K562 (cell line): ENCODE measurements around the gene MAPK1IP1L. TPM values are rescaled to one million over a fixed set of nuclear protein-coding genes. Genes with fewer than 3 reads are reported as not detected.

Experiments
- CEBPG ChIP-seq, 3 experiments: fragments of 200-800 bp in 1 of 3; sonication (Bioruptor generic) in 1 of 3; sonication (generic) in 1 of 3; formaldehyde crosslinking in 1 of 3; IDR thresholded peaks in 2 of 3; conservative IDR thresholded peaks in 1 of 3; 2 replicates each; pipeline versions ENCODE4 v1.6.1 to v1.8.0; 2016 to 2022; ENCODE audit warnings: missing compliant biosample characterization in 2 of 3, missing genetic modification characterization in 2 of 3, mild to moderate bottlenecking in 1 of 3, missing genetic modification reagents in 1 of 3
- CHCHD3 ChIP-seq: fragments of 250-450 bp; sonication (Bioruptor Pico); IDR thresholded peaks from 2 replicates; pipeline ENCODE4 v2.1.2; 2022; ENCODE audit warnings: mild to moderate bottlenecking
- DEAF1 ChIP-seq: fragments of 450-650 bp; formaldehyde crosslinking; IDR thresholded peaks from 2 replicates; pipeline ENCODE4 v1.4.0; 2020; ENCODE audit warnings: mild to moderate bottlenecking, moderate library complexity
- HDAC2 ChIP-seq: fragments of 450-650 bp; IDR thresholded peaks from 2 replicates; pipeline ENCODE4 v1.6.1; 2016; ENCODE audit warnings: mild to moderate bottlenecking
- KLF6 ChIP-seq: fragments of 250-450 bp; sonication (Bioruptor Pico); IDR thresholded peaks from 2 replicates; pipeline ENCODE4 v1.4.0; 2020; ENCODE audit warnings: mild to moderate bottlenecking, moderate library complexity, borderline replicate concordance
- LCOR ChIP-seq: sonication (generic); formaldehyde crosslinking; IDR thresholded peaks from 2 replicates; pipeline ENCODE4 v1.8.0; 2022; ENCODE audit warnings: mild to moderate bottlenecking, missing genetic modification reagents
- MTA2 ChIP-seq: fragments of 450-650 bp; IDR thresholded peaks from 2 replicates; pipeline ENCODE4 v1.6.1; 2016; ENCODE audit warnings: low read depth
- NCOA6 ChIP-seq: fragments of 450-650 bp; IDR thresholded peaks from 2 replicates; pipeline ENCODE4 v1.6.1; 2017; ENCODE audit warnings: mild to moderate bottlenecking
- POLR2B ChIP-seq: fragments of 450-650 bp; IDR thresholded peaks from 2 replicates; pipeline ENCODE4 v1.6.1; 2018; ENCODE audit warnings: low read depth; ENCODE audit not compliant: partially characterized antibody
- POU5F1 ChIP-seq: fragments of 150-350 bp; IDR thresholded peaks from 2 replicates; pipeline ENCODE4 v1.6.1; 2014; ENCODE audit warnings: borderline replicate concordance, low read length, low read depth, mild to moderate bottlenecking; ENCODE audit not compliant: partially characterized antibody
- PYGO2 ChIP-seq: fragments of 450-650 bp; IDR thresholded peaks from 2 replicates; pipeline ENCODE4 v1.6.1; 2016; ENCODE audit warnings: mild to moderate bottlenecking, missing genetic modification characterization, moderate library complexity, missing compliant biosample characterization
- SIRT6 ChIP-seq: IDR thresholded peaks from one replicate; pipeline ENCODE4 v1.6.1; 2012; ENCODE audit warnings: low read depth, mild to moderate bottlenecking, control low read depth, inconsistent platforms, low read length, moderate library complexity
- THAP12 ChIP-seq: fragments of 250-450 bp; sonication (Bioruptor Pico); IDR thresholded peaks from 2 replicates; pipeline ENCODE4 v1.9.0; 2021; ENCODE audit warnings: mild to moderate bottlenecking, inconsistent platforms
- ZNF239 ChIP-seq: fragments of 250-450 bp; sonication (Bioruptor Pico); IDR thresholded peaks from 2 replicates; pipeline ENCODE4 v1.4.0; 2020; ENCODE audit warnings: mild to moderate bottlenecking
- ZNF263 ChIP-seq: sonication (generic); formaldehyde crosslinking; IDR thresholded peaks from 2 replicates; pipeline ENCODE4 v1.8.0; 2022; ENCODE audit warnings: mild to moderate bottlenecking, missing genetic modification reagents, borderline replicate concordance
- ZNF586 ChIP-seq: fragments of 450-650 bp; formaldehyde crosslinking; conservative IDR thresholded peaks from 2 replicates; pipeline ENCODE4 v1.4.0; 2020; ENCODE audit warnings: mild to moderate bottlenecking, moderate library complexity
- ZNF592 ChIP-seq: fragments of 450-650 bp; IDR thresholded peaks from 2 replicates; pipeline ENCODE4 v1.6.1; 2017; ENCODE audit warnings: antibody characterized with exemption, mild to moderate bottlenecking
- ZNF707 ChIP-seq: fragments of 250-450 bp; sonication (Bioruptor Pico); conservative IDR thresholded peaks from 2 replicates; pipeline ENCODE4 v1.8.0; 2022; ENCODE audit warnings: inconsistent platforms, mild to moderate bottlenecking, moderate library complexity
- ZNF717 ChIP-seq: fragments of 250-450 bp; sonication (Bioruptor Pico); IDR thresholded peaks from 2 replicates; pipeline ENCODE4 v1.5.0; 2021
- polyA plus RNA-seq, 8 experiments: library from polyadenylated mRNA; depleted of rRNA in 4 of 8; stranded (reverse) in 5 of 8; unstranded in 3 of 8; fragments of >200 nt; fragmentation: Nextera tagmentation in 2 of 8; fragmentation: Illumina TruSeq in 1 of 8; extraction: Ambion mirVana in 2 of 8; extraction: Trizol in 1 of 8; gene quantifications; 2 replicates each; pipeline versions ENCODE4 v1.2.1 to v1.2.3, GENCODE V29; 2011 to 2014; ENCODE audit warnings: inconsistent platforms in 1 of 8, missing spikeins in 1 of 8
- total RNA-seq, 7 experiments: library from RNA; depleted of rRNA in 6 of 7; stranded (reverse); fragments of >200 nt in 6 of 7; fragmentation: Illumina TruSeq in 2 of 7; extraction: Trizol in 2 of 7; gene quantifications; 2 replicates each; pipeline versions ENCODE4 v1.2.1 to v1.2.3, GENCODE V29; 2011 to 2021; ENCODE audit warnings: low replicate concordance in 1 of 7

The MAPK1IP1L gene
- total and polyA plus RNA-seq, 9 of the 15 experiments (the other 6 are each of a cell fraction or from before 2014, with no cell fraction given), result 32.7 to 99.4 (median 49.8) TPM

GRCh38 chr14:55103005-55103640, 51.7 kb downstream of the MAPK1IP1L start (continued):
- TF ChIP-seq DEAF1 (CRISPR knock-in tag) (no peak), ZNF707 (no peak), POLR2B (no peak), CEBPG (CRISPR knock-in tag; IDR thresholded peaks at IDR 0.05) (no peak), CEBPG (tag; conservative IDR thresholded peaks at IDR 0.05 in 1 of 2, IDR thresholded peaks at IDR 0.05 in 1 of 2) (no peak), NCOA6 (no peak), PYGO2 (tag) (0 out of 2 replicates have a peak, but pooled peaks have one; percentile 15), LCOR (no peak), HDAC2 (no peak), POU5F1 (no peak), MTA2 (no peak), CHCHD3 (CRISPR knock-in tag) (no peak), ZNF592 (peak; percentile 90), SIRT6 (no peak), ZNF586 (no peak), KLF6 (CRISPR knock-in tag) (peak; percentile 49; the same call in 1 of the 2 replicates), ZNF239 (CRISPR knock-in tag) (no peak), THAP12 (CRISPR knock-in tag) (no peak), ZNF717 (CRISPR knock-in tag) (no peak), ZNF263 (CRISPR knock-in tag) (peak; percentile 64; the same call in 1 of the 2 replicates)
